Measurements from ENCODE around the gene SAMD13.

The SAMD13 gene

DNA sequence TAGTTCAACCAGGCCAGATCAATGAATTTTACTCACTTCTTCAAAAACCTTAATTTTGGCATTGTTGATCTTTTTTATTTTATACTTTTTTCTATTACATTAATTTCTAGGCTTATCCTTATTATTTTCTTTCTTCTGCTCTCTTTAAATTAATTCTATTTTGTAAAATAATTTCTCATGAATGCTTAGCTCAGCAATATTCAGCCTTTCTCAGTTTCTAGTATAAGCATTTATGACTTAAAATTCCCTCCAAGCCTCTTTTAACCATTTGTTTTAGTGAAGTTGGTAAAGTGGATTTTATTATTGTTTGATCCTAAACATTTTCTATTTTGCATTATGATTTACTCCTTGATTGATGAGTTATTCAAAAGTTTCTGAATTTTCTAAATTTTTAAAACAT, 20.6 kb upstream of the SAMD13 start:
- TF ChIP-seq, protein P1, sequence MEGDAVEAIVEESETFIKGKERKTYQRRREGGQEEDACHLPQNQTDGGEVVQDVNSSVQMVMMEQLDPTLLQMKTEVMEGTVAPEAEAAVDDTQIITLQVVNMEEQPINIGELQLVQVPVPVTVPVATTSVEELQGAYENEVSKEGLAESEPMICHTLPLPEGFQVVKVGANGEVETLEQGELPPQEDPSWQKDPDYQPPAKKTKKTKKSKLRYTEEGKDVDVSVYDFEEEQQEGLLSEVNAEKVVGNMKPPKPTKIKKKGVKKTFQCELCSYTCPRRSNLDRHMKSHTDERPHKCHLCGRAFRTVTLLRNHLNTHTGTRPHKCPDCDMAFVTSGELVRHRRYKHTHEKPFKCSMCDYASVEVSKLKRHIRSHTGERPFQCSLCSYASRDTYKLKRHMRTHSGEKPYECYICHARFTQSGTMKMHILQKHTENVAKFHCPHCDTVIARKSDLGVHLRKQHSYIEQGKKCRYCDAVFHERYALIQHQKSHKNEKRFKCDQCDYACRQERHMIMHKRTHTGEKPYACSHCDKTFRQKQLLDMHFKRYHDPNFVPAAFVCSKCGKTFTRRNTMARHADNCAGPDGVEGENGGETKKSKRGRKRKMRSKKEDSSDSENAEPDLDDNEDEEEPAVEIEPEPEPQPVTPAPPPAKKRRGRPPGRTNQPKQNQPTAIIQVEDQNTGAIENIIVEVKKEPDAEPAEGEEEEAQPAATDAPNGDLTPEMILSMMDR (IDR thresholded peaks at IDR 0.05; ENCODE audit: low read depth, low read length, poor library complexity, severe bottlenecking): no peak
- TF ChIP-seq EZH2phosphoT487 (IDR thresholded peaks at IDR 0.05; ENCODE audit: borderline replicate concordance, low read length): no peak
- Histone ChIP-seq H3F3A (ENCODE audit: control insufficient read depth, insufficient read depth) (no peaks in the 10 kb centered on the region), H3K36me3 (ENCODE audit: control insufficient read depth, low read length) (no peaks in the 10 kb centered on the region), H3K9me3 (ENCODE audit: control insufficient read depth, insufficient read depth, low read length) (no peaks in the 10 kb centered on the region), H4K20me1 (ENCODE audit: control insufficient read depth, insufficient read depth, low read depth, low read length) (no peaks in the 10 kb centered on the region), H3K79me2 (ENCODE audit: control insufficient read depth, low read length) (no peaks in the 10 kb centered on the region), H3K4me3 (ENCODE audit: low read length) (no peak overlapping the region), H3K27me3 (ENCODE audit: control insufficient read depth, low read length) (no peaks in the 10 kb centered on the region), H3K4me2 (ENCODE audit: low read length) (no peak overlapping the region), H3K4me1 (ENCODE audit: control insufficient read depth, low read length) (no peaks in the 10 kb centered on the region), H3K9me2 (replicated peaks; ENCODE audit: control insufficient read depth, low read length) (no peaks in the 10 kb centered on the region), H3K27ac (ENCODE audit: low read depth, low read length) (no peak overlapping the region)

DNA sequence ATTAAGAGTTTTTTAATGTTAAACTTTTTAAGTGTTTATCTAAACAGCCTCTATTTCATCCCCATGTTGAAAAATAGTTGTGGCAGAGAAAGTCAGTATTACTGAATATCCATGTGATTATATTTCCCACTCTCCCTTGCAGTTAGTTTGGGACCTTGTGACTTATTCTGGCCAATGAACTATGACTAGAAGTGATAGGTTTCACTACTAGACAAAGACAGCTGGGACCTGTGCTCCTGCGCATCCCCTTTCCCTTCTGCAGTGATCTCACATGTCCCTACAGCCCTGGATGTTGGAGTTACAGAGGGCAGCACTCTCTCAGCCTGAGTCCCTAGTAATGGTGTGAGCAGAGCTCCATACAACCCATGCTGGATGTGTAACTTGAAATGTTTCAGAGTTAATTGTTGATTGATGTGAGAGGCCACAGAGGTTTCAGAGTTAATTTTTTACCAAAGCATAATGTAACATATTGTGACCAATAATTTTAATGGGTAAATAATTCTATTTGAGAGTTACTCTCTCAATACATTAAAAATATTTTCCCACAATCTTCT, 18.7 kb upstream of the SAMD13 start:
- H3K9me3 ChIP-seq (ENCODE audit: control insufficient read depth, insufficient read depth, low read length): peaks cover 4% of the 10 kb centered on the region; the same call in 1 of the 2 replicates
- no peaks in the 10 kb centered on the region for H3K9me2 ChIP-seq (replicated peaks; ENCODE audit: control insufficient read depth, low read length)
- no peak overlapping the region for H3K4me2 ChIP-seq (ENCODE audit: low read length)
- no peaks in the 10 kb centered on the region for H3K27me3 ChIP-seq (ENCODE audit: control insufficient read depth, low read length)
- H3F3A ChIP-seq (ENCODE audit: control insufficient read depth, insufficient read depth): no peaks in the 10 kb centered on the region
- no peaks in the 10 kb centered on the region for H4K20me1 ChIP-seq (ENCODE audit: control insufficient read depth, insufficient read depth, low read depth, low read length)
- no peak overlapping the region for H3K27ac ChIP-seq (ENCODE audit: low read depth, low read length)
- H3K4me1 ChIP-seq (ENCODE audit: control insufficient read depth, low read length): no peaks in the 10 kb centered on the region
- no peak overlapping the region for H3K4me3 ChIP-seq (ENCODE audit: low read length)
- no peak for TF ChIP-seq EZH2phosphoT487 (IDR thresholded peaks at IDR 0.05; ENCODE audit: borderline replicate concordance, low read length)
- TF ChIP-seq, protein P1 (IDR thresholded peaks at IDR 0.05; ENCODE audit: low read depth, low read length, poor library complexity, severe bottlenecking): no peak
- H3K79me2 ChIP-seq (ENCODE audit: control insufficient read depth, low read length): no peaks in the 10 kb centered on the region
- no peaks in the 10 kb centered on the region for H3K36me3 ChIP-seq (ENCODE audit: control insufficient read depth, low read length)

DNA sequence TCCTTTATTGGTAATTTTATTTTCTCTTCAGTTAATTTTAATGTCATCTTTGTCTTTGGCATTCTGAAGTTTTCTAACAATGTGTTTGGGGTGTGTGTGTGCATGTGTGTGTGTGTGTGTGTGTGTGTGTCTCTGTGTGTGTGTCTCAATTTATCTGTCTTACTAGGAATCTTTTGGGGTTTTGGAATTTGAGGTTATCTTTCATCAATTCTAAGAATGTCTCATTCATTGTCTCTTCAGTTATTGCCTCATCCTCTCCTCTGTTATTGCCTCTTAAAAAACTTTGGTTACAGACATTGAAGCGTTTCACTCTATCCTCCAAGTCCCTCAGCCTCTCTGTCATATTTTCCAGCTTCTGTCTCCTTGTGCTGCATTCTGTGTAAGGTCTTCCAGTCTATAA, 18.1 kb upstream of the SAMD13 start:
- Histone ChIP-seq H3K27me3 (ENCODE audit: control insufficient read depth, low read length) (no peaks in the 10 kb centered on the region), H3K4me1 (ENCODE audit: control insufficient read depth, low read length) (no peaks in the 10 kb centered on the region), H3K9me3 (ENCODE audit: control insufficient read depth, insufficient read depth, low read length) (peaks cover 4% of the 10 kb centered on the region; the same call in 1 of the 2 replicates), H4K20me1 (ENCODE audit: control insufficient read depth, insufficient read depth, low read depth, low read length) (no peaks in the 10 kb centered on the region), H3K27ac (ENCODE audit: low read depth, low read length) (no peak overlapping the region), H3K36me3 (ENCODE audit: control insufficient read depth, low read length) (no peaks in the 10 kb centered on the region), H3K4me2 (ENCODE audit: low read length) (no peak overlapping the region), H3F3A (ENCODE audit: control insufficient read depth, insufficient read depth) (no peaks in the 10 kb centered on the region), H3K79me2 (ENCODE audit: control insufficient read depth, low read length) (no peaks in the 10 kb centered on the region), H3K9me2 (replicated peaks; ENCODE audit: control insufficient read depth, low read length) (no peaks in the 10 kb centered on the region), H3K4me3 (ENCODE audit: low read length) (no peak overlapping the region)
- TF ChIP-seq, protein P1 (IDR thresholded peaks at IDR 0.05; ENCODE audit: low read depth, low read length, poor library complexity, severe bottlenecking): no peak
- no peak for TF ChIP-seq EZH2phosphoT487 (IDR thresholded peaks at IDR 0.05; ENCODE audit: borderline replicate concordance, low read length)
